Measurements from ENCODE around the gene AGAP3. TPM values are rescaled to one million over a fixed set of nuclear protein-coding genes. Genes with fewer than 3 reads are reported as not detected.
A peak's percentile ranks its signal among the peaks of the same experiment; 100 is the strongest.

The AGAP3 gene
- total RNA-seq, 1 experiment from 2014 or later: 115 TPM

DNA sequence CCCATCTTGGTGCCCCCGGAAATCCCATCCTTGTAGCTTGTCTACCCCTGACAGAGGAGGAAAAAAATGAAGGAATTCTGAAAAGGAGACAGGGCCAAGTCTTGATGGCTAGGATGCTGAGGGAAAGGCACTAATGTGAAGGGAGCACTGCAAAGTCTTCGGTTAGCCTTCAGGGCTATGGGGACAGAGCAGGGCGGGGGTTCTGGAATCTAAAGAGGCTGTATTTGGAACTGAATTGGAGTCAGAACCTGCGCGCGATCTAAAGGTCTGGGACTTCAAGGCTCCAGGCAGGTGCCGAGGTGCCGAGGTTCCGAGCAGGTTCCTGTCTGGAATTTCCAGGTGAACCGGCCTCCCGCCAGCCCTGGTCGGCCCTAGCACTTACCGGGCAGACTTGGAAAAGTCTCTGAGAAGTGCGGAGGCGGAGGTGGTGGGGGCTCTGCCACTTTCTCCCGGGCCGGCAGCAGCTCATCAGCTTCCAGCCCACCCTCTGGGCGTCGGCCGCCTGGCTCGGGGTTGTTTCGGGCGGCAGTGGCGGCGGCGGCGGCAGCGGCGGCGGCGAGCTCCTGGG, 80.4 kb downstream of the AGAP3 start:
- ChIA-PET POLR2A (ENCODE audit: low non-redundant PET) (no interaction called here), CTCF (interaction anchor here (0.6 to 1.4 kb wide), 2 partner anchors 68 to 204 kb away, joined by 3 to 7 read pairs; no protein-coding TSS in a partner anchor)
- peak overlapping the region; percentile 46 for H3K4me3 ChIP-seq (ENCODE audit: low read depth, low read length, poor library complexity, severe bottlenecking)

DNA sequence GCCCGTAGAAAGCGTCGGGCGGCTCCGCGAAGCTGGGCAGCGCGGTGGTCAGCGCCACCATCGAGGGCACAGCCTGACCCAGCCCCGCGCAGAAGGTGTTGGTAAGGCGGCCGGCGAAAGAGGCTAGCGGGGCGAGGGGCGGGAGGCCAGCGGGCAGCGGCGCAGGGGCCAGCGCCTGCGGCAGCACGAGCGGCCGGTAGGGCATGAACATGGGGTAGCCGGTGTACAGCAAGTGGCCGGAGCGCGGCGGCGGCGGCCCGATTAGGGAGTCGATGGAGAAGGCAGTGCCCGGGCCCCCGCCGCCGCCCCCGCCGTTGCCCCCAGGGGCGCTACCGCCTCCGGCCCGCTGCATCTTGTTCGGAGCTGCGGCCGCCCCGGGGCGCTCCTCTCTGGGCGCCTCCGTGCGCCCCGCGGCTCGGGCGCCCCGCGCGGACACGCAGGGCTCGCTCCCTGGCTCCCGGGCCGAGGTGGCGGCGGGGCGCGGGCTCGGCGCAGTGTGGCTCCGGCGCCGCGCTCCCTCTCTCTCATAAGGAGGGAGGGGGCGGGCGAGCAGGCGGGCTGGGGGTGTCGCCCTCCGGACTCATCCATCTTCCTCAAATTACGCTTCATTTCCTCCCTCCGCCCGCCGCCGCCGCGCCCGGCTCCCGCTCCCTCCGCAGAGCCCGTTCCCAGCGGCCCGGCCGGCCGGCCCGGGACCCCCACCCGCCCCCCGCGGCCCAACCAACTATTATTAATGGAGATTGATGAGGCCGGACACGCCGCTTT, 81.1 kb downstream of the AGAP3 start, which contains the start of gene GBX1:
TSS of gene GBX1 (minus strand) at position 498 of the 765 bp plus-strand sequence. CDS start at position 352, 146 bp downstream.
- no peaks in the 10 kb centered on the region for H3K36me3 ChIP-seq (ENCODE audit: insufficient read depth, low read length, poor library complexity, severe bottlenecking)
- no peaks in the 10 kb centered on the region for H3K9me3 ChIP-seq (ENCODE audit: low read depth, low read length, poor library complexity, severe bottlenecking)
- no peak within 1 kb of the TSS for H3K27ac ChIP-seq (ENCODE audit: low read depth, low read length, poor library complexity, severe bottlenecking)
- peak; percentile 14 for DNase-seq (ENCODE audit: low spot score)
- CTCF ChIA-PET: interaction anchor here (0.6 to 1.4 kb wide), 3 partner anchors 20 to 230 kb away, joined by 3 to 9 read pairs (median 4); no protein-coding TSS in a partner anchor
- intact Hi-C loops (cut with micrococcal nuclease; ENCODE audit: unreplicated experiment): no loop called here
- POLR2A ChIA-PET (ENCODE audit: low non-redundant PET): no interaction called here
- H3K4me3 ChIP-seq (ENCODE audit: low read depth, low read length, poor library complexity, severe bottlenecking): peak within 1 kb of the TSS; percentile 46
- H3K27me3 ChIP-seq (replicated peaks; ENCODE audit: insufficient read depth, low read depth, low read length, poor library complexity): peaks cover 71% of the 10 kb centered on the region
- peak; percentile 73 for TF ChIP-seq EZH2 (IDR thresholded peaks at IDR 0.05; ENCODE audit: borderline replicate concordance, low read depth, low read length, poor library complexity, severe bottlenecking)
- TF ChIP-seq, protein P1, sequence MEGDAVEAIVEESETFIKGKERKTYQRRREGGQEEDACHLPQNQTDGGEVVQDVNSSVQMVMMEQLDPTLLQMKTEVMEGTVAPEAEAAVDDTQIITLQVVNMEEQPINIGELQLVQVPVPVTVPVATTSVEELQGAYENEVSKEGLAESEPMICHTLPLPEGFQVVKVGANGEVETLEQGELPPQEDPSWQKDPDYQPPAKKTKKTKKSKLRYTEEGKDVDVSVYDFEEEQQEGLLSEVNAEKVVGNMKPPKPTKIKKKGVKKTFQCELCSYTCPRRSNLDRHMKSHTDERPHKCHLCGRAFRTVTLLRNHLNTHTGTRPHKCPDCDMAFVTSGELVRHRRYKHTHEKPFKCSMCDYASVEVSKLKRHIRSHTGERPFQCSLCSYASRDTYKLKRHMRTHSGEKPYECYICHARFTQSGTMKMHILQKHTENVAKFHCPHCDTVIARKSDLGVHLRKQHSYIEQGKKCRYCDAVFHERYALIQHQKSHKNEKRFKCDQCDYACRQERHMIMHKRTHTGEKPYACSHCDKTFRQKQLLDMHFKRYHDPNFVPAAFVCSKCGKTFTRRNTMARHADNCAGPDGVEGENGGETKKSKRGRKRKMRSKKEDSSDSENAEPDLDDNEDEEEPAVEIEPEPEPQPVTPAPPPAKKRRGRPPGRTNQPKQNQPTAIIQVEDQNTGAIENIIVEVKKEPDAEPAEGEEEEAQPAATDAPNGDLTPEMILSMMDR (conservative IDR thresholded peaks at IDR 0.05; ENCODE audit: low read depth, low read length): no peak
- peaks cover 8% of the 10 kb centered on the region for H3K4me1 ChIP-seq (ENCODE audit: insufficient read depth, low read length, poor library complexity, severe bottlenecking)
- BruUV-seq (replicated peaks): no TSS peak

More for the DNA sequence above, 80.4 kb downstream of the AGAP3 start:
- intact Hi-C loops (cut with micrococcal nuclease; ENCODE audit: unreplicated experiment): no loop called here
- Histone ChIP-seq H3K27ac (ENCODE audit: low read depth, low read length, poor library complexity, severe bottlenecking) (no peak overlapping the region), H3K27me3 (replicated peaks; ENCODE audit: insufficient read depth, low read depth, low read length, poor library complexity) (peaks cover 71% of the 10 kb centered on the region), H3K9me3 (ENCODE audit: low read depth, low read length, poor library complexity, severe bottlenecking) (no peaks in the 10 kb centered on the region), H3K4me1 (ENCODE audit: insufficient read depth, low read length, poor library complexity, severe bottlenecking) (peaks cover 8% of the 10 kb centered on the region), H3K36me3 (ENCODE audit: insufficient read depth, low read length, poor library complexity, severe bottlenecking) (no peaks in the 10 kb centered on the region)
- DNase-seq (ENCODE audit: low spot score): no peak
- TF ChIP-seq, protein P1 (conservative IDR thresholded peaks at IDR 0.05; ENCODE audit: low read depth, low read length): no peak
- TF ChIP-seq EZH2 (IDR thresholded peaks at IDR 0.05; ENCODE audit: borderline replicate concordance, low read depth, low read length, poor library complexity, severe bottlenecking): peak; percentile 96
- no TSS peak for BruUV-seq (replicated peaks)

DNA sequence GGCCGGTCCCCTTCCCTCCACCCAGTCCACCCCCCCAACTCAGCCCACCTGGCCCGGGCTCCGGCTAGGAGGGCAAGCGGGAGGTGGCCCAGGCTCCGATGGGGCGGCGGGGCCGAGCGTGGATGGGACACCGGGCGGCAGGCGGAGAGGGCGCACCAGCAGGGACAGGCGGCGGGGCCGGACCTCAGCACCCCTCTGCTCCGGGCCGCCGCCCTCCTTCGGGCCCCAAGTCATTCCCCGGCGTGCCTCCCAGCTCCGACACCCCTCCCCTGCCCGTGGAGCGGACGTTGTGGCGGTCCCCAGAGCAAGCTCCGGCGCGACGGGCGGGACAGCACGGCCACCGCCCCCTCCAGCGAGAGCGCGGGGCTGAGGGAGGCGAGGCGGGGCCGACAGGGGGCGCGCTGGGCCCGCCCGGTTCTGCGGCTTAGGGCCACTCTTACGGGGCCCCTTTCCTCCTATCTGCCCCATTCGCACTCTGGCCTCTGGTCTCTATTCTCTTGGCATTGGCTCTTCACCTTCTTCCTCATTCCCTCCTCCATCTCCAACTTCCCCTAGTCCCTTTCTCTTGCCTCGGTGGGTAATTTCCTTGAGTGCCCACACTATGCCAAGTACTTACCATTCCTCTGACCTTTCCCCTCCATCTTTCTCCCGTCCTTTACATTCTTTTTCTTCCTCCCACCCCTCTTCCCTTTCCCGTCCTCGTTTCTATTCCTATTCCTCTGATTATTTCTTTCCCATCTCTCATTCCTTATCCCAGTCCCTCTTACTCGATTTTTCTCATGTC, 81.9 kb downstream of the AGAP3 start:
- no peak for TF ChIP-seq EZH2 (IDR thresholded peaks at IDR 0.05; ENCODE audit: borderline replicate concordance, low read depth, low read length, poor library complexity, severe bottlenecking)
- TF ChIP-seq, protein P1 (conservative IDR thresholded peaks at IDR 0.05; ENCODE audit: low read depth, low read length): peak; percentile 68
- intact Hi-C loops (cut with micrococcal nuclease; ENCODE audit: unreplicated experiment): no loop called here
- Histone ChIP-seq H3K36me3 (ENCODE audit: insufficient read depth, low read length, poor library complexity, severe bottlenecking) (no peaks in the 10 kb centered on the region), H3K27me3 (replicated peaks; ENCODE audit: insufficient read depth, low read depth, low read length, poor library complexity) (peaks cover 68% of the 10 kb centered on the region), H3K9me3 (ENCODE audit: low read depth, low read length, poor library complexity, severe bottlenecking) (no peaks in the 10 kb centered on the region), H3K4me3 (ENCODE audit: low read depth, low read length, poor library complexity, severe bottlenecking) (peak overlapping the region; percentile 46), H3K27ac (ENCODE audit: low read depth, low read length, poor library complexity, severe bottlenecking) (no peak overlapping the region), H3K4me1 (ENCODE audit: insufficient read depth, low read length, poor library complexity, severe bottlenecking) (peaks cover 8% of the 10 kb centered on the region)
- ChIA-PET CTCF (interaction anchor here (0.6 to 1.4 kb wide), 3 partner anchors 21 to 231 kb away, joined by 3 to 9 read pairs (median 4); no protein-coding TSS in a partner anchor), POLR2A (ENCODE audit: low non-redundant PET) (no interaction called here)
- DNase-seq (ENCODE audit: low spot score): peak; percentile 56
- no TSS peak for BruUV-seq (replicated peaks)
